ENCODE measurements around the gene MMUT. TPM values are rescaled to one million over a fixed set of nuclear protein-coding genes. Genes with fewer than 3 reads are reported as not detected.
"Not testable (repeated sequence)": the region's sequence is repeated elsewhere in the genome, so short reads cannot be mapped to it uniquely, and the experiment has no call there.

The MMUT gene
- total RNA-seq, 1 experiment from 2014 or later, result 20.5 TPM

DNA sequence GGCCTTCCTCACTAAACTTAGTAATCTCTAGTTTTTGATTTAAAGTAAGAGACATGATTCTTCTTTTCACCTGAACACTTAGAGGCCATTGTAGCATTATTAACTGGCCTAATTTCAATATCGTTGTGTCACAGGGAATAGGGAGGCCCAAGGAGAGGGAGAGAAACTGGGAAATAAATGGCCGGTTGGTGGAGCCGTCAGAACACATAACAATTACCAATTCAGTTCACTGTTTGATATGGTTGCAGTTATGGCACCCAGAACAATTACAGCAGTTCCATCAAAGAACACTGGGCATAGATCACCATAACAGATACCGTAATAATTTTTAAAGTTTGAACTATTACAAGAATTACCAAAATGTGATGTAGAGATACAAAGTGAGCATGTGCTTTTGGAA, 27.6 kb upstream of the MMUT start:
- DNase-seq (ENCODE audit: low spot score), result no peak
- Histone ChIP-seq H3K4me1 (ENCODE audit: insufficient read depth, low read length, poor library complexity, severe bottlenecking) (no peaks in the 10 kb centered on the region), H3K4me3 (ENCODE audit: low read depth, low read length, poor library complexity, severe bottlenecking) (no peak overlapping the region), H3K9me3 (ENCODE audit: low read depth, low read length, poor library complexity, severe bottlenecking) (no peaks in the 10 kb centered on the region), H3K27ac (ENCODE audit: low read depth, low read length, poor library complexity, severe bottlenecking) (no peak overlapping the region), H3K27me3 (replicated peaks; ENCODE audit: insufficient read depth, low read depth, low read length, poor library complexity) (no peaks in the 10 kb centered on the region), H3K36me3 (ENCODE audit: insufficient read depth, low read length, poor library complexity, severe bottlenecking) (peaks cover 28% of the 10 kb centered on the region)
- intact Hi-C loops (cut with micrococcal nuclease; ENCODE audit: unreplicated experiment), result no loop called here
- no TSS peak for BruUV-seq (replicated peaks)
- ChIA-PET POLR2A (ENCODE audit: low non-redundant PET) (no interaction called here), CTCF (no interaction called here)
- TF ChIP-seq, protein P1, sequence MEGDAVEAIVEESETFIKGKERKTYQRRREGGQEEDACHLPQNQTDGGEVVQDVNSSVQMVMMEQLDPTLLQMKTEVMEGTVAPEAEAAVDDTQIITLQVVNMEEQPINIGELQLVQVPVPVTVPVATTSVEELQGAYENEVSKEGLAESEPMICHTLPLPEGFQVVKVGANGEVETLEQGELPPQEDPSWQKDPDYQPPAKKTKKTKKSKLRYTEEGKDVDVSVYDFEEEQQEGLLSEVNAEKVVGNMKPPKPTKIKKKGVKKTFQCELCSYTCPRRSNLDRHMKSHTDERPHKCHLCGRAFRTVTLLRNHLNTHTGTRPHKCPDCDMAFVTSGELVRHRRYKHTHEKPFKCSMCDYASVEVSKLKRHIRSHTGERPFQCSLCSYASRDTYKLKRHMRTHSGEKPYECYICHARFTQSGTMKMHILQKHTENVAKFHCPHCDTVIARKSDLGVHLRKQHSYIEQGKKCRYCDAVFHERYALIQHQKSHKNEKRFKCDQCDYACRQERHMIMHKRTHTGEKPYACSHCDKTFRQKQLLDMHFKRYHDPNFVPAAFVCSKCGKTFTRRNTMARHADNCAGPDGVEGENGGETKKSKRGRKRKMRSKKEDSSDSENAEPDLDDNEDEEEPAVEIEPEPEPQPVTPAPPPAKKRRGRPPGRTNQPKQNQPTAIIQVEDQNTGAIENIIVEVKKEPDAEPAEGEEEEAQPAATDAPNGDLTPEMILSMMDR (conservative IDR thresholded peaks at IDR 0.05; ENCODE audit: low read depth, low read length), result no peak
- TF ChIP-seq EZH2 (IDR thresholded peaks at IDR 0.05; ENCODE audit: borderline replicate concordance, low read depth, low read length, poor library complexity, severe bottlenecking), result no peak

DNA sequence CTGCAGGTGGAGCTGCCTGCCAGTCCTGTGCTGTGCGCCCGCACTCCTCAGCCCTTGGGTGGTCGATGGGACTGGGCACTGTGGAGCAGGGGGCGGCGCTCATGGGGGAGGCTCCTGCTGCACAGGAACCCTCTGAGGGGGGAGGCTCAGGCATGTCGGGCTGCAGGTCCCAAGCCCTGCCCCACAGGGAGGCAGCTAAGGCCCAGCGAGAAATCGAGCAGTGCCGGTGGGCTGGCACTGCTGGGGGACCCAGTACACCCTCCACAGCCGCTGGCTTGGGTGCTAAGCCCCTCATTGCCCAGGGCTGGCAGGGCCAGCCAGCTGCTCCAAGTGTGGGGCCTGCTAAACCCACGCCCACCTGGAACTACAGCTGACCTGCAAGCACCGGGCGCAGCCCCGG, 20.3 kb upstream of the MMUT start:
- CTCF ChIA-PET; intact Hi-C loops (cut with micrococcal nuclease; ENCODE audit: unreplicated experiment); POLR2A ChIA-PET (ENCODE audit: low non-redundant PET); H3K4me3 ChIP-seq (ENCODE audit: low read depth, low read length, poor library complexity, severe bottlenecking); H3K4me1 ChIP-seq (ENCODE audit: insufficient read depth, low read length, poor library complexity, severe bottlenecking); H3K27ac ChIP-seq (ENCODE audit: low read depth, low read length, poor library complexity, severe bottlenecking); H3K36me3 ChIP-seq (ENCODE audit: insufficient read depth, low read length, poor library complexity, severe bottlenecking); BruUV-seq (replicated peaks); DNase-seq (ENCODE audit: low spot score); H3K27me3 ChIP-seq (replicated peaks; ENCODE audit: insufficient read depth, low read depth, low read length, poor library complexity); H3K9me3 ChIP-seq (ENCODE audit: low read depth, low read length, poor library complexity, severe bottlenecking): not testable (repeated sequence)

DNA sequence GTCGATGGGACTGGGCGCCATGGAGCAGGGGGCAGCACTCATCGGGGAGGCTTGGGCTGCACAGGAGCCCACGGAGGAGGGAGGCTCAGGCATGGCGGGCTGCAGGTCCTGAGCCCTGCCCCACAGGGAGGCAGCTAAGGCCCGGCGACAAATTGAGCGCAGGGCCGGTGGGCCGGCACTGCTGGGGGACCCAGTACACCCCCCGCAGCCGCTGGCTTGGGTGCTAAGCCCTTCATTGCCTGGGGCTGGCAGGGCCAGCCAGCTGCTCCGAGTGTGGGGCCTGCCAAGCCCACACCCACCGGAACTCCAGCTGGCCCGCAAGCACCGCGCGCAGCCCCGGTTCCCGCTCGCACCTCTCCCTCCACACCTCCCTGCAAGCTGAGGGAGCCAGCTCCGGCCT, 18.8 kb upstream of the MMUT start:
- BruUV-seq (replicated peaks); H3K4me1 ChIP-seq (ENCODE audit: insufficient read depth, low read length, poor library complexity, severe bottlenecking); H3K4me3 ChIP-seq (ENCODE audit: low read depth, low read length, poor library complexity, severe bottlenecking); intact Hi-C loops (cut with micrococcal nuclease; ENCODE audit: unreplicated experiment); H3K9me3 ChIP-seq (ENCODE audit: low read depth, low read length, poor library complexity, severe bottlenecking); H3K27me3 ChIP-seq (replicated peaks; ENCODE audit: insufficient read depth, low read depth, low read length, poor library complexity); DNase-seq (ENCODE audit: low spot score); CTCF ChIA-PET; H3K36me3 ChIP-seq (ENCODE audit: insufficient read depth, low read length, poor library complexity, severe bottlenecking); H3K27ac ChIP-seq (ENCODE audit: low read depth, low read length, poor library complexity, severe bottlenecking); POLR2A ChIA-PET (ENCODE audit: low non-redundant PET): not testable (repeated sequence)

DNA sequence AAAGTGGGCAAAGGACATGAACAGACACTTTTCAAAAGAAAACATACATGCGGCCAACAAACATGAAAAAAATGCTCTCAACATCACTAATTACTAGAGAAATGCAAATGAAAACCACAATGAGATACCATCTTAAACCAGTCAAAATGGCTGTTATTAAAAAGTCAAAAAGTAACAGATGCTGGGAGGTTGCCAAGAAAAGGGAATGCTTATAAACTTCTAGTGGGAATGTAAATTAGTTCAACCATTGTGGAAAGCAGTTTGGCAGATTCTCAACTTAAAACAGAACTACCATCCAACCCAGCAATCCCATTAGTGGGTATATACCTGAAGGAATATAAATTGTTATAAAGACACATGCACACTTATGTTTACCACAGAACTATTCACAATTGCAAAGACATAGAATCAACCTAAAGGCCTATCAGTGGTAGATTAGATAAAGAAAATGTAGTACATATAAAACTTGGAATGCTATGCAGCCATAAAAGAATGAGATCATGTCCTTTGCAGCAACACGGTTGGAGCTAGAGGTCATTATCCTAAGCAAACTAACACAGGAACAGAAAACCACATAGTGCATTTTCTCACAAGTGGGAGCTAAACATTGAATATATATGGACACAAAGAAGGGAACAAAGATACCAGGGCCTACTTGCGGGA, 16.4 kb upstream of the MMUT start:
- POLR2A ChIA-PET (ENCODE audit: low non-redundant PET), result no interaction called here
- no TSS peak for BruUV-seq (replicated peaks)

DNA sequence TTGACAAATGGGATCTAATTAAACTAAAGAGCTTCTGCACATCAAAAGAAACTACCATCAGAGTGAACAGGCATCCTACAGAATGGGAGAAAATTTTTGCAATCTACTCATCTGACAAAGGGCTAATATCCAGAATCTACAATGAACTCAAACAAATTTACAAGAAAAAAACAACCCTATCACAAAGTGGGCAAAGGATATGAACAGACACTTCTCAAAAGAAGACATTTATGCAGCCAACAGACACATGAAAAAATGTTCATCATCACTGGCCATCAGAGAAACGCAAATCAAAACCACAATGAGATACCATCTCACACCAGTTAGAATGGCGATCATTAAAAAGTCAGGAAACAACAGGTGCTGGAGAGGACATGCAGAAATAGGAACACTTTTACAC, 13.5 kb upstream of the MMUT start:
- H3K9me3 ChIP-seq (ENCODE audit: low read depth, low read length, poor library complexity, severe bottlenecking); H3K4me1 ChIP-seq (ENCODE audit: insufficient read depth, low read length, poor library complexity, severe bottlenecking); H3K27me3 ChIP-seq (replicated peaks; ENCODE audit: insufficient read depth, low read depth, low read length, poor library complexity); POLR2A ChIA-PET (ENCODE audit: low non-redundant PET); intact Hi-C loops (cut with micrococcal nuclease; ENCODE audit: unreplicated experiment); BruUV-seq (replicated peaks); H3K4me3 ChIP-seq (ENCODE audit: low read depth, low read length, poor library complexity, severe bottlenecking); CTCF ChIA-PET; DNase-seq (ENCODE audit: low spot score); H3K27ac ChIP-seq (ENCODE audit: low read depth, low read length, poor library complexity, severe bottlenecking): not testable (repeated sequence)
- peaks cover 20% of the 10 kb centered on the region for H3K36me3 ChIP-seq (ENCODE audit: insufficient read depth, low read length, poor library complexity, severe bottlenecking)

More for the DNA sequence above, 16.4 kb upstream of the MMUT start:
- CTCF ChIA-PET, result no interaction called here
- intact Hi-C loops (cut with micrococcal nuclease; ENCODE audit: unreplicated experiment), result no loop called here
- Histone ChIP-seq H3K36me3 (ENCODE audit: insufficient read depth, low read length, poor library complexity, severe bottlenecking) (peaks cover 3% of the 10 kb centered on the region), H3K27ac (ENCODE audit: low read depth, low read length, poor library complexity, severe bottlenecking) (no peak overlapping the region), H3K27me3 (replicated peaks; ENCODE audit: insufficient read depth, low read depth, low read length, poor library complexity) (no peaks in the 10 kb centered on the region), H3K9me3 (ENCODE audit: low read depth, low read length, poor library complexity, severe bottlenecking) (no peaks in the 10 kb centered on the region), H3K4me3 (ENCODE audit: low read depth, low read length, poor library complexity, severe bottlenecking) (no peak overlapping the region), H3K4me1 (ENCODE audit: insufficient read depth, low read length, poor library complexity, severe bottlenecking) (no peaks in the 10 kb centered on the region)
- DNase-seq (ENCODE audit: low spot score), result peak; percentile 19
- TF ChIP-seq, protein P1 (conservative IDR thresholded peaks at IDR 0.05; ENCODE audit: low read depth, low read length), result no peak
- no peak for TF ChIP-seq EZH2 (IDR thresholded peaks at IDR 0.05; ENCODE audit: borderline replicate concordance, low read depth, low read length, poor library complexity, severe bottlenecking)

Measured in A673 (cell line).